ENCODE data around the gene MCTP1. TPM values are rescaled to one million over a fixed set of nuclear protein-coding genes. Genes with fewer than 3 reads are reported as not detected.

Gene MCTP1
- total and polyA plus RNA-seq, 2 of the 8 experiments (the other 6 are each of a cell fraction or from before 2014, with no cell fraction given): 0.56 to 3.4 TPM

- Histone ChIP-seq H3K79me1 (ENCODE audit: low read depth, low read length) (no peaks in the 10 kb centered on the region), H3K4ac (replicated peaks; ENCODE audit: insufficient read length, low read depth, low read length) (no peak overlapping the region), H4K91ac (replicated peaks; ENCODE audit: insufficient read length, low read length) (no peak overlapping the region), H2BK5ac (ENCODE audit: low read depth, low read length) (no peak overlapping the region), H3K9ac (replicated peaks in 1 of 4; ENCODE audit: extremely low read depth in 1 of 4, low read depth in 3 of 4, low read length in 3 of 4) (no peak overlapping the region), H2BK12ac (ENCODE audit: low read depth, low read length) (0 out of 2 replicates have a peak overlapping the region, but pooled peaks have one; percentile 51), H3K36me3 (ENCODE audit: control insufficient read depth in 2 of 4, insufficient read depth in 4 of 4, low read length in 3 of 4) (no peaks in the 10 kb centered on the region), H2BK120ac (replicated peaks; ENCODE audit: low read depth, low read length) (no peak overlapping the region), H3K9me3 (ENCODE audit: insufficient read depth in 2 of 2, low read depth in 1 of 2, low read length in 1 of 2) (no peaks in the 10 kb centered on the region), H4K8ac (ENCODE audit: extremely low read depth, insufficient read depth, low read length) (no peak overlapping the region), H3K27me3 (replicated peaks in 1 of 4; ENCODE audit: control insufficient read depth in 3 of 4, extremely low read depth in 1 of 4, insufficient read depth in 3 of 4, low read length in 3 of 4) (peaks cover 0 to 9% (median 6%) of the 10 kb centered on the region in 4 experiments; a peak in 6 of 7 replicates), H3K23me2 (ENCODE audit: low read depth, low read length) (peaks cover 10% of the 10 kb centered on the region), H3K4me3 (ENCODE audit: extremely low read depth in 1 of 4, insufficient read depth in 2 of 4, low read depth in 3 of 4, low read length in 4 of 4) (no peak overlapping the region), H3K23ac (ENCODE audit: insufficient read length) (no peak overlapping the region), H3K79me2 (ENCODE audit: control insufficient read depth in 1 of 2, insufficient read depth in 2 of 2, low read length in 2 of 2) (no peaks in the 10 kb centered on the region), H2BK15ac (ENCODE audit: low read length) (peak overlapping the region; percentile 66; the same call in 1 of the 2 replicates), H3K18ac (ENCODE audit: extremely low read depth, low read length) (no peak overlapping the region), H2AK5ac (ENCODE audit: low read depth, low read length) (no peak overlapping the region), H3K14ac (ENCODE audit: insufficient read length) (no peak overlapping the region), H2AFZ (ENCODE audit: low read length) (peak overlapping the region; percentile 28; the same call in 1 of the 2 replicates), H3K4me1 (replicated peaks in 1 of 4; ENCODE audit: control insufficient read depth in 3 of 4, insufficient read depth in 4 of 4, low read length in 3 of 4) (peaks cover 3 to 8% (median 6%) of the 10 kb centered on the region in 4 experiments; a peak in 5 of 7 replicates), H3K4me2 (ENCODE audit: insufficient read depth in 1 of 2, low read depth in 2 of 2, low read length in 2 of 2) (peak overlapping the region; percentile 15 to 16; a peak in 1 of 4 replicates), H4K5ac (ENCODE audit: insufficient read length, low read depth, low read length) (no peak overlapping the region), H3K27ac (ENCODE audit: low read depth, low read length) (no peak overlapping the region), H2BK20ac (ENCODE audit: low read length) (0 out of 2 replicates have a peak overlapping the region, but pooled peaks have one; percentile 76), H3K56ac (replicated peaks; ENCODE audit: insufficient read length, low read depth, low read length) (no peak overlapping the region), H4K20me1 (replicated peaks in 1 of 2; ENCODE audit: control insufficient read depth in 1 of 2, insufficient read depth in 2 of 2, low read length in 2 of 2) (no peaks in the 10 kb centered on the region)
- ChIA-PET CTCF (ENCODE audit: partially characterized antibody) (interaction anchor here (1.5 kb wide), 1 partner anchor 312 kb away, joined by 4 read pairs; no protein-coding TSS in a partner anchor), POLR2A (ENCODE audit: partially characterized antibody) (no interaction called here)
- 63% methylated on average over 8 of the region's 8 CpGs; no CpG with 5 or more reads in 1 of the 2 experiments for WGBS, 2 experiments (ENCODE audit: extremely low coverage in 1 of 2, insufficient coverage in 1 of 2, insufficient read length in 1 of 2, insufficient replicate concordance in 2 of 2, low coverage in 1 of 2, low lambda C conversion rate in 2 of 2, missing lambda C conversion rate in 1 of 2)
- no peak for TF ChIP-seq TEAD4 (IDR thresholded peaks at IDR 0.05; ENCODE audit: low read depth, low read length)
- no peak for TF ChIP-seq SUZ12 (IDR thresholded peaks at IDR 0.05; ENCODE audit: low read length)
- TF ChIP-seq KDM1A (IDR thresholded peaks at IDR 0.05; ENCODE audit: borderline replicate concordance, low read length): no peak
- no peak for TF ChIP-seq ATF2 (IDR thresholded peaks at IDR 0.05; ENCODE audit: low read length)
- TF ChIP-seq SP4 (IDR thresholded peaks at IDR 0.05; ENCODE audit: low read length): no peak
- no peak for TF ChIP-seq TCF12 (IDR thresholded peaks at IDR 0.05; ENCODE audit: low read depth, low read length)
- TF ChIP-seq ZNF274 (IDR thresholded peaks at IDR 0.05; ENCODE audit: borderline replicate concordance, extremely low read depth, low read length): no peak
- no peak for TF ChIP-seq POLR2A (IDR thresholded peaks at IDR 0.05; ENCODE audit: control extremely low read depth in 1 of 2, low read depth in 2 of 2, low read length in 2 of 2)
- TF ChIP-seq USF2 (IDR thresholded peaks at IDR 0.05; ENCODE audit: low read length): no peak
- TF ChIP-seq KDM5A (IDR thresholded peaks at IDR 0.05; ENCODE audit: low read length): no peak
- no peak for DNase-seq (ENCODE audit: low read depth in 1 of 2, low spot score in 2 of 2)
- FAIRE-seq: no peak
Observed at GRCh38 chr5:95280401-95281095, 4.3 kb downstream of the MCTP1 start.

All from H1 (cell line).